ENCODE data around the gene HS2ST1. TPM values are rescaled to one million over a fixed set of nuclear protein-coding genes. Genes with fewer than 3 reads are reported as not detected.
"Not testable (repeated sequence)": the region's sequence is repeated elsewhere in the genome, so short reads cannot be mapped to it uniquely, and the experiment has no call there.

The HS2ST1 gene
- total RNA-seq, 1 donor from 2014 or later, result 10.7 TPM

DNA sequence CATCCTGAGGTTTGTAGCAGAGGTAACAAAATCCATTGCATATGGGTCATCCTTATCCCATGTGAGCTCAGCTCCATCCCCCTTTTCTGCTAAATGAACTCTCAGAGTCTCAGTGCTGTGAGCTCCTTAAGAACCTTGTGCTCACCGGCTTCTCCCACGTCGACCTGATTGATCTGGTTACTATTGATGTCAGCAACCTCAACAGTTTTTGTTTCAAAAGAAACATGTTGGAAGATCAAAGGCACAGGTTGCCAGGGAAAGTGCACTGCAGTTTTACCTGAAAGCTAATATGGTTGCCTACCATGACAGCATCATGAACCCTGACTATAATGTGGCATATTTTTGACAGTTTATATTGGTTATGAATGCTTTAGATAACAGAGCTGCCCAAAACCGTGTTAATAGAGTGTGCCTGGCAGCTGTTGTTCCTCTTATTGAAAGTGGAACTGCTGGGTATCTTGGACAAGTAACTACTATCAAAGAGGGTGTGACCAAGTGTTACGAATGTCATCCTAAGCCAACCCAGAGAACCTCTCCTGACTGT lies 131.4 kb downstream of the HS2ST1 start:
- no peak for ATAC-seq (ENCODE audit: poor library complexity)
- no peak for DNase-seq
- intact Hi-C loops (cut with DNase I), result no loop called here

DNA sequence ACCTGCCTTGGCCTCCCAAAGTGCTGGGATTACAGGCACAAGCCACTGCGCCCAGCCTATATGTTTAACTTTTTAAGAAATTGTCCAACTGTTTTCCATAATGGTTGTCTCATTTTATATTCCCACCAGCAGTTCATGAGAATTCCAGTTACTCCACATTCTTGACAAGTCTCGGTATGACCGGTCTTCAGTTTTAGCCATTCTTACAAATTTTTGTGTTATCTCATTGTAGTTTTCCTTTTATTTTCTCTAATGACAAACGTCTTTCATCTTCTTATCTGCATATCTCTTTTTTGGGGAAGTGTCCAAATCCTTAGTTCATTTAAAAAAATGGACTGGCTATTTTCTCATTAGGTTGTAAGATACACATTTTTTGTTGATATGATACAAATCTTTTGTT lies 132.5 kb downstream of the HS2ST1 start:
- ATAC-seq (ENCODE audit: poor library complexity) (no peak), DNase-seq (no peak)
- intact Hi-C loops (cut with DNase I), result no loop called here

DNA sequence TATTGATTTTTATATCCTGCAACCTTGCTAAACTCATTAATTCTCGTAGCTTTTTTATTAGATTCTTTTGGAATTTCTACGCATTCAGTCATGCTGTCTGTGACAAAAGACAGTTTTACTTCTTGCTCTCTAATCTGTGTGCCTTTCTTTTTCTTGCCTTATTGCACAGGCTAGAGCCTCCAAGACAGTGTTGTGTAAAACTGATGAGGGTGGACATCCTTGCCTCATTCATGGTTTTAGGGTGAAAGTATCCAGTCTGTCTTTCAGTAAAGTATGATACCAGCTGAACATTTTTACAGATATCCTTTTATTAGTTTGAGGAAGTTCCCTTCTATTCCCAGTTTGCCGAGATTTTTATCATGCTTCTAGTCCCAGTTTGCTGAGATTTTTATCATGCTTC lies 133.8 kb downstream of the HS2ST1 start:
- intact Hi-C loops (cut with DNase I), result no loop called here
- ATAC-seq (ENCODE audit: poor library complexity) (no peak), DNase-seq (no peak)

DNA sequence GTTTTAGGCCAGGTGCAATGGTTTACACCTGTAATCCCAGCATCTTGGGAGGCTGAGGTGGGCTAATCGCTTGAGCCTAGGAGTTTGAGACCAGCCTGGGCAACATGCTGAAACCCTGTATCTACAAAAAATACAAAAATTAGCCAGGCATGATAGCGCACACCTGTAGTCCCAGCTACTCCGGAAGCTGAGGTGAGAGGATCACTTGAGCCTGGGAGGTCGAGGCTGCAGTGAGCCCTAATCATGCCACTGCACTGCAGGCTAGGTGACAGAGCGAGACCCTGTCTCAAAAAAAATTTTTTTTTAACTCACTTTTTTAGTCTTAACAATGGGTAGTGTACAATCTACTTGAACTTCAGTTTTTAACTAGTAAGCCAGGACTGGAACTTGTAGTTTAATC lies 137.5 kb downstream of the HS2ST1 start:
- DNase-seq (no peak), ATAC-seq (ENCODE audit: poor library complexity) (no peak)
- intact Hi-C loops (cut with DNase I), result no loop called here

DNA sequence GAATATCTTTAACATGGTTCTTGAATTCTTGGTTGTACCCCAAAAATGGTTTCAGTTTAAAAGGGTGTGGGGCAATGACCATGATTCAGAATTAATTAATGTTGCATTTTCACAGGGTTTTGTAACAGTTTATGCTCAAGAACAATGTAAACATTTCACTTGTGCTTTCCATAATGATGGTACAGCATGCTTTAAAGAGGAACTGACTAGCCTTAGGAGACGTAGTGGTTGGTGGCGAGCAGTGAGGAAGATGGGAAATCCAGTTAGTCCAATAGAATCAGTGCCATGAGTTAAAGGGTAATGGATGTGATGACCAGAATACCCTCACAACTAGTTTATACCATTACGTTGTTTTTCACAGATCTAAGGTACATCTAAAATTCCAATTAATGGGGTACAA lies 138.0 kb downstream of the HS2ST1 start:
- ATAC-seq (ENCODE audit: poor library complexity), result no peak
- intact Hi-C loops (cut with DNase I), result no loop called here
- no peak for DNase-seq

DNA sequence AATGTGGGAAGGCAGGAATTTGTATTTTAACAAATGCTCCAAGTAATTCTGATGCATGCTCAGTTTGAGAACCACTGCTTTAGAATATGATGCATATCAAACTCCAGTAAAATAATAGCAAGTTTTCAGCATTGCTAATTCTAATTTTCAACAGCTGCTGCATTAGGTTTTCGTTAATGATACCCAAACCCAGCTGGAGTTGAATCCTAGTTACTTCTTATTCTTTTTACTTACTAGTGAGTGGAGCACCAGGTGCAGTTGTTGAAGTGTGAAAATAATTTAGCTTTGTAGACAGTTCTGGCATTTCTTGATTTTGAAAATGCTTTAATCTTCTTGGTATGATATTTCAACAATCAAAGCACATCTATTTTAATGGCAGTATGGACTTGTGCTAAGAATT lies 138.5 kb downstream of the HS2ST1 start:
- ATAC-seq (ENCODE audit: poor library complexity) (no peak), DNase-seq (no peak)
- intact Hi-C loops (cut with DNase I), result no loop called here

DNA sequence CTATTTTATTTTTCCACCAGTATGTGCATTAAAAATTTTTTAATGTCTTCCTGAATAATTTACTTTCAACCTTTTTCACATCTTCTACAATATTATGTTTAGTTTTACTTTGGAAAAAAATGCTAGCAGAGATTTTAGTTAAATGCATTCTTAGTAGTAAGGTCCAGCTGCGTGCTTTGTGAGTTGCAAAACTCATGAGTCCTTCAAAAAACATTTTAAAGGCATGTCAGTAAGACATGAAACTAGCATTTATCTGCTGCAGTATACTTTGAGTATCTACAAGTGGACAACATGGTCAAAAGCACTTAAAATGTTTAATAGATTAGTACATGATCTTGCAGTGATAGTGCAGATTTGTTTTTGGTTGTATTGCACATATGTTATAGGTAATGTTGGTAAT lies 139.0 kb downstream of the HS2ST1 start:
- ATAC-seq (ENCODE audit: poor library complexity) (no peak), DNase-seq (no peak)
- intact Hi-C loops (cut with DNase I), result no loop called here

DNA sequence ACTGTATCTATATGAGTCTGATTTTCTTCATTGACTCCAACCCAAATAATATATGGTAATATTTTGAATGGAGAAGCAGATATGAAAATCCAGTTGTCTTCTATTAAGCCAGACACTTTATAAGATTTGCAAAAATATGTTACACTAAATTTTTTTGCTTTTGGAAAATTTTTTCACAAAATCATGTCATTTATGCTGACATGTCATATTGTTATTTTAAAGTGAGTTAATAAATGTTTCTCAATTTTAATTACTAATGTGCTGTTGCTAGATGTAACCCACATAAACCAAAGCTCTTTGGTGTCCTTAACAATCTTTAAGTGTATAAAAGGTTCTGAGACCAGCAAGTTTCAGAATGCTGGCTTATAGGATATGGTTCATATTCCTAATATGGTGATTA lies 142.5 kb downstream of the HS2ST1 start:
- DNase-seq (no peak), ATAC-seq (ENCODE audit: poor library complexity) (no peak)
- intact Hi-C loops (cut with DNase I), result no loop called here

DNA sequence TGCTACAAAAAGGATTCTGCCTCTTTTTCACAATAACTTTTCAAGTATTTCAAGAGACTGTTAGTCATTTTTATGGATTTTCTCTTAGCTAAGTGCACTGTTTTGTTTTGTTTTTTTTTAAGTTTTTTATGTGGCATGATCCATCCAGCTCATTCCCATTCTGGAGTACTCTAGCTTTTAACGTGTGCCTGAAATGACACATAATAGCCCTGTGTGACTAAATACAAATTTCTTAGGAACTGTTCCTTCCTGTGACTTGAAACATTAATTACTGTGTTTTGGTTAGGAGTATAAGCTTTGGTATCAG lies 143.9 kb downstream of the HS2ST1 start:
- ATAC-seq (ENCODE audit: poor library complexity) (no peak), DNase-seq (no peak)
- intact Hi-C loops (cut with DNase I), result no loop called here

DNA sequence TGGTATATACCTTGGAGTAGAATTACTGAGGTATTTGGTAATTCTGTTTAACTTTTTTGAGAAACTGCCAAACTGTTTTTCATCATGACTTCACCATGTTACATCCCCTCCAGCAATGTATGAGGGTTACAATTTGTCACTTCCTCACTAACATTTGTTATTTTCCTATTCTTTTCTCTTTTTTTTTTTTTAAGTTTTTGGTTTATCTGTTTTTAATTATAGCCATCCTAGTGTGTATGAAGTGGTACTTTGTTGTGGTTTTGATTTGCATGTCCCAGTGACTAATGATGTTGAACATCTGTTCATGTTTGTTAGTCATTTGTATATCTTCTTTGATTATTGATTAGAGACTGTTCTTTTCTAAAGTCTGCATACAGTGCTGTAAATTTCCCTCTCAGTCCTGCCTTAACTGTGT lies 147.3 kb downstream of the HS2ST1 start:
- intact Hi-C loops (cut with DNase I), result no loop called here
- no peak for DNase-seq
- no peak for ATAC-seq (ENCODE audit: poor library complexity)

DNA sequence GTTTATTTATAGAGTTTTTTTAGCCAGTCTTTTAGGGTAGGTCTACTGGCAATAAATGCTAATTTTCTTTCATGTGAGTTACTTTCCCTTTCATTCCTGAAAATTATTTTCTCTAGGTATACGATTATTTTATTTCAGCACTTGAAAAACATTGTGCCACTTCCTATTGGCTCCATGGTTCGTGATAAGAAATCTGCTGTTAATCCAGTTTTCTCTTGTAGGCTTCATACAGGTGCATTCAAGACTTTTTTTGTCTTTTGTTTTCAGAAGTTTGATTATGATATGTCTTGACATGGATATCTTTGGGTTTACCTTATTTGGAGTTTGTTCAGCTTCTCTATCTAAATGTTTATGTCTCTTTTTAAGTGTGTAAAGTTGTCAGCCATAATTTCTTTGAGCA lies 148.3 kb downstream of the HS2ST1 start:
- DNase-seq, result no peak
- no peak for ATAC-seq (ENCODE audit: poor library complexity)
- intact Hi-C loops (cut with DNase I), result no loop called here

DNA sequence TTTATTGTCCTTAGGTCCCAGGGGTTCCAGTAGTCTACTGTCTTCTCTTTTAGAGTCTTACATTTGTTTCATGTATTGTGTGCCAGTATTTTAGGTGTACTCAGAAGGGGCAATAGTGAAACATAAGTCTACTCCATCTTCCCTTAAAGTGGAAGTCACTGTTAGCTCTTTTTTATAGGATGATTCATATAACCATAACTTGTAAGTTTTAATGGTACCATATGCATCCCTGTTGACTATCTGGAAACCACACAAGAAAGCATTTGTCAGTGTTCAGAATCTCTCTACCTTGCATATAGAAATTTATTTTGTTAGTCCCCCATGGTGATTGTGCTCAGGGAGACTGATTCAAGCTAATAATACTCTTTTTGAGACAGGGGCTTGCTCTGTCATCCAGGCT lies 149.9 kb downstream of the HS2ST1 start:
- ATAC-seq (ENCODE audit: poor library complexity) (no peak), DNase-seq (no peak)
- intact Hi-C loops (cut with DNase I), result no loop called here

DNA sequence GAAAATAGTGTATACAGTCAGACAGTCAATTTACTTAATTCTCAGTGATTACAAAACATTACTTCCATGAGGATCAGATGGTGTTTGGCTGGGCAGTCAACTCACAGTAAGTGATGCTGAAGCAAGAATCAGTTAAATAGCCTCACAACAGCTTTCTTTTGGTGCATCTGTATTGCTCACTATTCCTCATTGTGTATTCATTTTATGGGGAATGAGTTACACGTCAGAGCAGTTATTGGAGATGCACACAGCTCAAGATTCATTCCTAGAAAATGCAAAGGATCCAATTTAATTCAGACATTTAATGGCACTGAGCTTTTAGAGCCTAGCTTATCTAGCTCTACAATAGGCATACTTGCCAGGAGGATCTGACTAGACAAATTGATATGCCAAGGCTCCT lies 150.6 kb downstream of the HS2ST1 start:
- ATAC-seq (ENCODE audit: poor library complexity) (no peak), DNase-seq (no peak)
- intact Hi-C loops (cut with DNase I), result no loop called here

DNA sequence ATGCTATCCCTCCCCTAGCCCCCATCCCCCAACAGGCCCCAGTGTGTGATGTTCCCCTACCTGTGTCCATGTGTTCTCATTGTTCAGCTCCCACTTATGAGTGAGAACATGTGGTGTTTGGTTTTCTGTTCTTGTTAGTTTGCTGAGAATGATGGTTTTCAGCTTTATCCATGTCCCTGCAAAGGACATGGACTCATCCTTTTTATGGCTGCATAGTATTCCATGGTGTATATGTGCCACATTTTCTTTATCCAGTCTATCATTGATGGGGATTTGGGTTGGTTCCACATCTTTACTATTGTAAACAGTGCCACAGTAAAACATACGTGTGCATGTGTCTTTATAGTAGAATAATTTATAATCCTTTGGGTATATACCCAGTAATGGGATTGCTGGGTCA lies 152.3 kb downstream of the HS2ST1 start:
- intact Hi-C loops (cut with DNase I); DNase-seq; ATAC-seq (ENCODE audit: poor library complexity): not testable (repeated sequence)

DNA sequence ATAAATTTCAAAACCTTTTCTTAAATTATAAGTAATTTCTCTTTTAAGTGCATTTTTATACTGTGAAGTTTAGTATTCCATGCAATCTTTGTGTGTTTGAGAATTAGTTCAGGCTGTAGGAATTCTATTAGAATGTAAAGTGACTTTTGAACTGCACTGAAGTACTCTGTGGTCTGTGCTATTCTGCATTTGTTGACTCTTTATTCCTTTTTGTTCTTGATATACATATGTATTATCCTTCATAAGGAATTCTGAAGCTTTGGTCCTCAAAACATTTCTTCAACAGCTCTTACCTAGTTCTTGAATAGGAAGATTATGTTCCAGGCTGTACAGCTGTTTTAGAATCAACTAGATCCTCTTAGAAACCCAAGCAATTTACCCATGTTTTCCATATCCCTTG lies 158.0 kb downstream of the HS2ST1 start:
- no peak for DNase-seq
- no peak for ATAC-seq (ENCODE audit: poor library complexity)
- intact Hi-C loops (cut with DNase I), result no loop called here

DNA sequence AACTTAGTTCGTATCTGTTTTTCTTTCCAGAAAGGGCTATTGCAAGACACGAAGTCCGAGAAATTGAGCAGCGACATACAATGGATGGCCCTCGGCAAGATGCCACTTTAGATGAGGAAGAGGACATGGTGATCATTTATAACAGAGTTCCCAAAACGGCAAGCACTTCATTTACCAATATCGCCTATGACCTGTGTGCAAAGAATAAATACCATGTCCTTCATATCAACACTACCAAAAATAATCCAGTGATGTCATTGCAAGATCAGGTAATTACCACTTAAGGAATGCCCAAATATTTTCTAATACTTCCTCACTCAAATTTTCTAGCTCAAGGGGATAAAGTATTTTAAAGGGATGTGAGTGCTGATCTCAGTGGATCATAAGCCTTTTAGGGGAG lies 158.5 kb downstream of the HS2ST1 start:
- ATAC-seq (ENCODE audit: poor library complexity), result no peak
- no peak for DNase-seq
- intact Hi-C loops (cut with DNase I), result no loop called here

DNA sequence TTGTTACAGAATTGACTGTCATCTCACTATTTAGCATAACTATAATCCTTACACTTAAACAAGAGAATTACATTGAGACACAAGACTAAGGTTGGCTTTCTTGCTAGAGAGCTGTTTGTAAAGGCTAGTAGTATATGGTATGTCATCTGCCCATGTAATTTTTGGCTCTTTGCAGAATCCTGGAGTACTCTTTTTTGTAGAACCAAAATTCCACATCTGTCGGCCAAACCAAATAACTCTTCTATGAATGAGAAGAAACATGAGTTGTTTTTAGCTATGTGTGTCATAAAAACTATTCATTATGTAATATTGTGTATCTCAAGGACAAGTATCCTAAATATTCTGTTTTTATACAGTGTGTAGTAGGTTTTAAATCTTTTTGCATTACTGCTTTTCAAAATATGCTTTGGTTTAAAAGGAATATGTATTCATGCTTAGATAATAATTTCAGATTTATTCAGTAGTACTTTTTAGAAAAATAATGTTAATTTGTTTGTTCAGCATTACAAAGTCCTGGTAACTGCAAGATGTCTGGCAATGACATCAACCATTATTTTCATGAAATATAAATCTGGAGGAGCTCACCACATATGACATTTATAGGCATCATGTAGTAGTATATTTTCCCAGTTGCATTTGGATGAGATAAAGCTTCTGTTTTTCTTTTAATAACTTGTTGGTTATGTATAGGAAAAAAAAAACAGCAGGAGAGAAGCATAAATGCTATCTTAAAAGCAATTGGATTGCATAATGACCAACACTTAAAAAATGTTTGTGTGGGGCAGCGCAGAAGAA lies 159.8 kb downstream of the HS2ST1 start:
- intact Hi-C loops (cut with DNase I), result no loop called here

DNA sequence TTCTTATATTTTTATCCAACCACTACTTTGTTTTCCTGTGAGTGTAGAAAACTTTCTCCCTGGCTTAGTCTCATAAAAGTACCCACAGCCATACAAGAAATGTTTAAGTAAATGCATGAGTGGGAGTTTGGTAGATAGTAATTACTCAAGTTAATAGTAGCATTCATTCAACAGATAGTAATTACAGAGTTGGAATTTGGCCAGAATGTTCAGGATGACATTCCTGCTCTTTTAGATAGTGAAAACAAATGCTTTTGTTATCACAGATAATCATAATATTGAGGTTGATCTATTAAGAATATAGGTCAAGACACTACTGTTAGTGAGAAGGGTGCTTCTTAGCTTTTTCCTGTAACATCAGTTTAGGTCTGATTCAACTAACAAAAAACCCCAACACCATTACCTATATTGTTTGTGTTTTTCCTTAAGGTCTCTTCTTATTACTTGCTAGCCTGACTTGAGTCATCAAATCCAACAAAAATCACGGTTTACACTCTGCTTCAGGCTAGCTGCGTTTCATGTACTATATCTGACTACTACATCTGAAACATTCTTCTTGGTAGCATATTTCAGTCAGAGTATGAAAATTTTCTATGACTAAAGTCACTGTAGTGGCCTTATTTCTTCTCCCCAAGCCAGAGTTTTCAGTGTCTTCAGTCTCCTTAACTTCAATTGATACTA lies 163.7 kb downstream of the HS2ST1 start:
- intact Hi-C loops (cut with DNase I), result no loop called here
- ATAC-seq (ENCODE audit: poor library complexity) (no peak), DNase-seq (no peak)

More for the DNA sequence above, 159.8 kb downstream of the HS2ST1 start:
- DNase-seq, result no peak
- no peak for ATAC-seq (ENCODE audit: poor library complexity)

DNA sequence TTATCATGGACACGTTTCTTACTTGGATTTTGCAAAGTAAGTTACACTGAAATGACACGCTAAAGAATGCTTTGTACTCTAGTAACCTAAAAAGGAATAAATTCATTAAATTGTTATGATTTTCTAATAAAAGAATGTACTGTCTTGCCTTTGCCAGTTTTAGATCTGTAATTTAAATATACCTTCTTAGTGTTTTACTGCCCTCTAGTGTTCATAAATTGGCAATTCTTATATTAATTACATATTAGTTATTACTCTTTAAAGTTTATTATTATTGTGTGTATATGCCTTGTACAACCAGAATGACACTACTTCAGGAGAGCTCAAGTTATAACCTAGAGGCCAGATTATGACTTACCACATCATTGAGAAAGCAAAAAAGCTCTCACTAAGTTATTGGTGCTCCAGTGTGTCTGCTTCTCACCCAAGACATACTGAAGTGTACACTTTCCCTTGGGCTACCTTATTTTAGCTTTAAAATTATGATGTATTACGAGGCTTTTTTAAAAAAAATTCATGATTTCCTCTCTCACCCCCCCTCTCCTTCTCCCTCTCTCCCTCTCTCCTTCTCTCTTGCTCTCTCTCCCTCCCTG lies 169.9 kb downstream of the HS2ST1 start:
- DNase-seq (no peak), ATAC-seq (ENCODE audit: poor library complexity) (peak; percentile 52)
- intact Hi-C loops (cut with DNase I), result no loop called here

DNA sequence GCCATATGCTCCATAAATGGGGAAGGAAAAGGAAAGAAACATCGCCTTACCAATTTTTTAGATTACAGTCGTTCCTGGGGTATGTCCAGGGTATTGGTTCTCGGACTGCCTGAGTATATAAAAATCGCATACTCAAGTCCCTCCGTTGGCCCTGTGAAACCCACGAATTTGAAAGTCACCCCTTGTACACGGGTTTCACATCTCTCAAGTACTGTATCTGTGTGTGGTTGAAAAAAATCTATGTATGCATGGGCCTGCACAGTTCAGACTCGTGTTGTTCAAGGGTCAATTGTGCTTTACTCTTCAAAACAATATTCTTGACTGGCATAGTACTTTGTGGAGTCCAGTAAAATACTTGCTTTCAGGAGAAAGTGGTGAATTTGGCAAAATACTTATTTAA lies 171.7 kb downstream of the HS2ST1 start:
- intact Hi-C loops (cut with DNase I), result loop anchor here (5.0 kb wide), 1 partner anchor 254 kb away; no protein-coding TSS in a partner anchor
- DNase-seq (no peak), ATAC-seq (ENCODE audit: poor library complexity) (no peak)
